ENCODE data around the gene CDK6.

DNA sequence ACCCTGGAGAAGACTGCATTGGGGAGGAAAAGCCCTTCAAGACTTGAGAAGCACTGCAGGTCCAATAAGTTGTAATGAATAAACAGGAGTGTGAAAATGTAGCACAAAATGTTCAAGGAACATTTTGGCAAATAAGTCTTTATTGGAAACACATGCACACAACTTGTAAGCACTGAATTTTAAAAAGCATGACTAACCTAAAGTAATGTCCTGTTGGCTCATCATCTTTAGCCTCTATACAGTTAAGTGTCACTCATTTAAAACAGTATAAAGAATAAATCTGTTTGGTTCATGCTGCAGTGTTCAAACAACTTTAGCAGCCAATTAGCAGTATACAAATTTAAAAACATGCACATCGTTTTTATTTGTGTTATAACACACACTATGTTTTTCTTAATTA lies 108.6 kb downstream of the CDK6 start:
- TF ChIP-seq, protein P1, sequence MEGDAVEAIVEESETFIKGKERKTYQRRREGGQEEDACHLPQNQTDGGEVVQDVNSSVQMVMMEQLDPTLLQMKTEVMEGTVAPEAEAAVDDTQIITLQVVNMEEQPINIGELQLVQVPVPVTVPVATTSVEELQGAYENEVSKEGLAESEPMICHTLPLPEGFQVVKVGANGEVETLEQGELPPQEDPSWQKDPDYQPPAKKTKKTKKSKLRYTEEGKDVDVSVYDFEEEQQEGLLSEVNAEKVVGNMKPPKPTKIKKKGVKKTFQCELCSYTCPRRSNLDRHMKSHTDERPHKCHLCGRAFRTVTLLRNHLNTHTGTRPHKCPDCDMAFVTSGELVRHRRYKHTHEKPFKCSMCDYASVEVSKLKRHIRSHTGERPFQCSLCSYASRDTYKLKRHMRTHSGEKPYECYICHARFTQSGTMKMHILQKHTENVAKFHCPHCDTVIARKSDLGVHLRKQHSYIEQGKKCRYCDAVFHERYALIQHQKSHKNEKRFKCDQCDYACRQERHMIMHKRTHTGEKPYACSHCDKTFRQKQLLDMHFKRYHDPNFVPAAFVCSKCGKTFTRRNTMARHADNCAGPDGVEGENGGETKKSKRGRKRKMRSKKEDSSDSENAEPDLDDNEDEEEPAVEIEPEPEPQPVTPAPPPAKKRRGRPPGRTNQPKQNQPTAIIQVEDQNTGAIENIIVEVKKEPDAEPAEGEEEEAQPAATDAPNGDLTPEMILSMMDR (IDR thresholded peaks at IDR 0.05 in 2 of 3, conservative IDR thresholded peaks at IDR 0.05 in 1 of 3; ENCODE audit: borderline replicate concordance in 1 of 3, insufficient read depth in 1 of 3, low read depth in 2 of 3, low read length in 2 of 3): no peak
- TF ChIP-seq JUND (IDR thresholded peaks at IDR 0.05) (no peak), SP1 (IDR thresholded peaks at IDR 0.05; ENCODE audit: low read depth) (no peak), SRF (IDR thresholded peaks at IDR 0.05; ENCODE audit: low read depth) (no peak), POLR2A (IDR thresholded peaks at IDR 0.05; ENCODE audit: borderline replicate concordance, extremely low read depth, insufficient read depth, insufficient read length) (no peak), EZH2phosphoT487 (IDR thresholded peaks at IDR 0.05; ENCODE audit: borderline replicate concordance) (no peak)
- TF ChIP-seq, protein P2, sequence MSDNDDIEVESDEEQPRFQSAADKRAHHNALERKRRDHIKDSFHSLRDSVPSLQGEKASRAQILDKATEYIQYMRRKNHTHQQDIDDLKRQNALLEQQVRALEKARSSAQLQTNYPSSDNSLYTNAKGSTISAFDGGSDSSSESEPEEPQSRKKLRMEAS (IDR thresholded peaks at IDR 0.05): no peak

All from HCT116 (cell line).